Brain pericyte (primary cell): ENCODE data around the gene MEGF9.
"Not testable (repeated sequence)": the region's sequence is repeated elsewhere in the genome, so short reads cannot be mapped to it uniquely, and the experiment has no call there.

Experiments
- DNase-seq: peaks from one replicate; pipeline ENCODE4 v3.0.0-alpha.2; 2012; ENCODE audit warnings: low read depth, low spot score

MEGF9 gene

DNA sequence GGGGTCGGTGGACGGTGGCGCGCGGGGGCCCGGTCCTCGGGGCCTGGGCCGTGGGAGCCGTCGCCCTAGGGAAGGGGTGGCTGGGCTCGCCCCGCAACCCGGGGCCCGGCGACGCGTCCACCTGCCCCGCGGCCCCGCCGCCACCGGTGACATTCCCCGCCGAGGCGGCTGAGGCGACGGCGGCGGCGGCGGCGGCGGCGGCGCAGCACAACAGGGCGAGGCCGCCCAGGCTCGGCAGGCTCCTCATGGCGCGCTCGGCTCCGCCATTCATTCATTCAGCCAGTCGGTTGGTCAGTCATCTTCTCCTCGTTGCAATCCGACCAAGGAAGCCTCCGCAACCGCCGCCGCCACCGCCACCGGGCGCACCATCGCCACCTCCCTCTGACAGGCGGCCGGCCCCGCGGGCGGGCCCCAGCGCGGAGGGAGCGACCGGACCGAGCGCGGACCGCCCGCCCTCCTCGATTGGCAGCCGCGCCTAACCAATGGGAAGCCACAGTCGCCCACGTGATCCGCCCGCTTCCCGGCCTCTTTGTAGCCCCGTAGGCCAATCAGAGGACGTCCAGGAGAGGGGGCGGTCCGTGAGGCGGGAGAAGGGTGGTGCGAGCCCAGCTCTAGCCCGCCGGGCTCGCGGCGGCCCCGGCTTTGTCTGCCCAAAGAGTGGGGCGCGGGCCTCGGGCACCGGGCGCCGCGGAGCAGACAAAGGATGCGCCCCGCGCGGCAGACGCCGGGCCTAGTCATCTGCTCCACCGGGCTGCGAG, at the start of gene MEGF9:
MEGF9 (minus strand) TSS at position 383 of the 758 bp plus-strand sequence; CDS start at position 271, 112 bp downstream.
- DNase-seq: peak; percentile 86

DNA sequence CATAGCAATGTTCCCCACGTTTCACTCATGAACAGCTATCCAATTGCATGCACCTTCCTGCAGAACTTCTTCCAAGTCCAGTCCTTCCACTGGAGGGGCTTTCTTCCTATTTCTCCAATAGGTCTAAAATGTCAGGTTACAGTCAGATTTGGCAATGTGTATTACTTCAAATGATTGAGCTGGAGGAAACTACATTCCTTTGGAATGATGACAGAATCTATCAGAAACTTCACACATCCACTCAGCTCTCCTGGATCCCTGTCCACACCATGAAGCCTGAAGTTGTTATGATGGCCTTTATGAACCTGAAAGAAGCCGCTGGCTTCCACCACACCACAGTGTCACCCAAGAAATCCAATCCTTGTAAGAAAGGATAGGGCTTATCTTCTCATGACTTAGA, 46.7 kb upstream of the MEGF9 start:
- DNase-seq: no peak

DNA sequence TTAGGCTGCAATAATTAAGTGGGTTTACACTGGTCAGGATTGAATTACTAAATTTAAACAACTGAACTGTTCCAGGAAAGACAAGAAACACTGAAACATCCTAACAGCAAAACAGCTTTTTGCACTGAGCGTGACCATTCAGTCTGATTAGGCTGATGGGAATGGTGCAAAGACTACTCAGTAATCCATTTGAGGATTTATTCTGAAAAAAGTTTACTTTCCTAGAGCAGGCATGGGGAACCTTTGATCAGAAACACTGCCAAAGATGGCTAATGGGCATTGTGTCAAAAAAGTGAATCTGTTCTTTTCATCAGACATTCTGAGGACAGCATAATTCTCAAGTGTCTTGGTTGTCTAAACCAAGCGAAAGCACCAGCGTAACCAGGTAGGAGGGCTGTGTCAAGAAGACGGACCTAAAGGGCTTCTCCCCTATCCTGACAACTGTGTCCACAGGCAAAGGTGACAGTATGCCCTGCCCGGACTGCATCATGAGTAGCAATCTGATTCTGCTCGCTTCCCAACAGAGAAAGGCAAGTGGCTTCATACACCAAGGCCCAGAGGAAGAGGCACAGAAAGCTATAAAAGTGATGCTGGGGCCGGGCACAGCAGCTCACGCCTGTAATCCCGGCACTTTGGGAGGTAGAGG, 45.6 kb upstream of the MEGF9 start:
- no peak for DNase-seq

DNA sequence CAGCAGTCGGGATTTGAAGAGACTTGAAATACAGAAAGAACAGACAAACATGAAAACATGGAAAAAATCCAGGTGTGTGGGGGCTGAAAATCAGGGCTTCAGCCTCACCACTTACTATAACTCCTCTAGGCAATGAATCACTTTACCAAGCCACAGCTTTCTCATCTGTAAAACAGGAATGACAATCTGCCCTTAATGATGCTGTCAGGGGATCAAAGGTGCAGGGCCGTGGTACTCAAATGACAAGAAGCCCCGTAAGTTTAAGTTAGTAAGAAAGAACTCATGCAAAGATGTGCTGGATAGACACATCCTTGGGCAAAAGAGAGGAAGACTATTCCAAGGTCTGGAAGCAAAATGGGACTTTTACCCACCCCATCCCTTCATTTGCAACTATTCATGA, 44.3 kb upstream of the MEGF9 start:
- no peak for DNase-seq

DNA sequence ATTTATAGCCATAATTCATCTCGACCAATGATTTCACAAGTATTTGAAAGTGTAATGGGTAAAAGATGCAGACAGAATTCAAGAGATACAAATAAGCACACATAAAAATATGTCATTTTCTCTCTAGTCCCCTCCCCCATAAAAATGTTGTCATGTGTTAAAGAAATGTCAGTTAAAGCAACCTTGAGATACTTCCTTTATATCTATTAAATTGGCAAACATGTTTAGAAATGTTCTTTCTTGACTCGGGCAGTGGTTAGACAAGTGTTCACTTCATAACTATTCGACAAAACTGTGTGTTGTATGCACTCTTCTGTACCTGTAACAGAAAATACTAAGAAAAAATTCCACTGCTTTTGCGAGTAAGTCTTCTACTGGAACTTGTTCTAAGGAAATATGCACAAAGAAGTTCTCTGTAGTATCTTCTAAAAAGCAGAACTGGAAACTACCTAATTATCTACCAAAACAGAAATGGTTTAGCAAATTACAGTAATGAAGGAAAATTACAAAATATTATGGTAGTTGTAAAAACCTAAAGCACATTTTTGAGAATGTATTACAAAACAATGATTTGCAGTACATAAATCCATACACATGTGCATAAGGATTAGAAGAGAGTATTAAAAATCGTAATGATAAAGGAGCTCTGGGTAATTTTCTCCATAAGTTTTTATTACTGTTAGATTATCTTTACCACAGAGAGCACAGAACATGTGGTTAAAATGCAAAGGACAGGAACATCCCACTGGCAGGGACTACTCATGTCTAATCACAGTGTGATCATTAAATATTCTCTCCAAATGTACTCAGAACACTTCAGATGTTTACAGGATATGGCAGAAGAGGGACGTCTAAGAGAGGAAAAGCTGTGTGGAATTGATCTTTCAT, 43.0 kb upstream of the MEGF9 start:
- DNase-seq: no peak

DNA sequence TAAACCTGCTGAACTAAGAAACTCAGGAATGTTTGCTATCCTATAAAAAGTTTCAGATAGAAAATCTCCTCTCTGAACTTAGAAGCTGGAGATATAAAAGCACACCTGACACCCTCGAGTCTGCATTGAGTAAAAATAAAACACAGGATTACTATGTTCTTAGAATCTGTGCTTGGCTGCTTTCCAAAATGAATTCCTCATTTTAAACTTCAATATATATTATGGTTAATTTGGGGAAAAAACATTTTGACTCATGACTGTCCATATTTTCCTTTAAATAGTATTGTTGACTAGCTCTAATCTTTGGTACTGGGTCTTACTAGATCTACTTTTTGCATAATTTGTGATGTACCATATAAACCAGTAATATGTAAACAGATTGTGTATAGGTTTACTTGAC, 42.3 kb upstream of the MEGF9 start:
- DNase-seq: no peak

DNA sequence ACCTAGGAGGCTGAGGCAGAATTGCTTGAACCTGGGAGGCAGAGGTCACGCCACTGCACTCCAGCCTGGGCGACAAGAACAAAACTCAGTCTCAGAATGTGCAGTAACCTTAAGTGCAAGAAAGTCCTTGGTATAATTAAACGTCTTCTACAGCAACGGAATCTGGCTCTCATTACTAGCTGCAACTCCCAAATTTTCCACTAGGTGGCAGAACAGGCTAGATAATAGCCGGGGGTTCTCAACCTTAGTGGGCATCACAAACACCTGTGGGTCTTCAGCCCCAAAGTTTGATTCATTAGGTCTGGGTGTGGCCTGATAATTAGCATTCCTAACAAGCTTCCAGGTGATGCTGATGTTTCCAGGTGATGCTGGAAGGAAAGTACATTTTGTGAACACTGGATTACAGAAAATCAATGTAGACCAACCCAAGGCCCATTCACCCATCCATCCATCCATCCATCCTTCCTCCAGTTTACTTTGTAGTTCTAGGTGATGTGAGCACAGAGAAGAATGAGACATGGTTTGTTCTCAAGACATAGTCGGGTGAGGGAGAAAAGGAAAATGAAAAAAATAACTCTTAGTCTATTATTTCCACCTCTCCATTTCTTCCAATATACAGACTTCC, 41.7 kb upstream of the MEGF9 start:
- DNase-seq: no peak

DNA sequence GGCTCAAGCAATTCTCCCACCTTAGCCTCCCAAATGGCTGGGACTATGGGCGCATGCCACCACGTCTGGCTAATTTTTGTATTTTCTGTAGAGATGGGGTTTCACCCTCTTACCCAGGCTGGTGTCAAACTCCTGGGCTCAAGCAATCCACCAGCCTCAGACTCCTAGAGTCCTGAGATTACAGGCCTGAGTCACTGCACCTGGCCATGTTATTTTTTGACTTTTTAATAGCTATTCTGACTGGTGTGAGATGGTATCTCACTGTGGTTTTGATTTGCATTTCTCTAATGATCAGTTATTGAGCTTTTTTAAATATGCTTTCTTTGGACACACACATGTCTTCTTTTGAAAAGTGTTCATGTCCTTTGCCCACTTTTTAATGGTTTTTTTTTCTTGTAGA, 40.8 kb upstream of the MEGF9 start:
- no peak for DNase-seq

DNA sequence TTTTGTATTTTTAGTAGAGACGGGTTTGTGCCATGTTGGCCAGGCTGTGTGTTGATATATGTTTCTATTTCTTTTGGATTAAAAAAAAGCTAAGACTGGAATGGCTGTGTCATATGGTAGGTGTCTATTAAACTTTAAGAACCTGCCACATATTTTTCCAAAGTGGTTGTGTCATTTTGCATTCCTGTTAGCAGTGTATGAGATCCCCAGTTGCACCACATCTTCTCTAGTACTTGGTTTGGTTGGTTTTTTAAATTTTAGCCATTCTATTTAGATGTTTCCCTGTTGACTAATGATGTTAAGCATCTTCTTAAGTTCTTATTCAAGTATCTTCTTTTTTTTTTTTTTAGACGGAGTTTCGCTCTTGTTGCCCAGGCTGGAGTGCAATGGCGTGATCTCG, 36.2 kb upstream of the MEGF9 start:
- no peak for DNase-seq

DNA sequence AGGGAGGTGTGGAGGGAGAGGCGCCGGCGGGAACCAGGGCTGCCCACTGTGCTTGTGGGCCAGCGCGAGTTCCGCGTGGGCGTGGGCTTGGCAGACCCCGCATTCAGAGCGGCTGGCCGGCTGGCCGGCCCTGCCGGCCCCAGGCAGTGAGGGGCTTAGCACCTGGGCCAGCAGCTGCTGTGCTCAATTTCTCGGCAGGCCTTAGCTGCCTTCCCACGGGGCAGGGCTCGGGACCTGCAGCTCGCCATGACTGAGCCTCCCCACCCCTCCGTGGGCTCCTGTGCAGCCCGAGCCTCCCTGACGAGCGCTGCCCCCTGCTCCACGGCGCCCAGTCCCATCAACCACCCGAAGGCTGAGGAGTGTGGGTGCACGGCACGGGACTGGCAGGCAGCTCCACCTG, 32.1 kb upstream of the MEGF9 start:
- not testable (repeated sequence) for DNase-seq

DNA sequence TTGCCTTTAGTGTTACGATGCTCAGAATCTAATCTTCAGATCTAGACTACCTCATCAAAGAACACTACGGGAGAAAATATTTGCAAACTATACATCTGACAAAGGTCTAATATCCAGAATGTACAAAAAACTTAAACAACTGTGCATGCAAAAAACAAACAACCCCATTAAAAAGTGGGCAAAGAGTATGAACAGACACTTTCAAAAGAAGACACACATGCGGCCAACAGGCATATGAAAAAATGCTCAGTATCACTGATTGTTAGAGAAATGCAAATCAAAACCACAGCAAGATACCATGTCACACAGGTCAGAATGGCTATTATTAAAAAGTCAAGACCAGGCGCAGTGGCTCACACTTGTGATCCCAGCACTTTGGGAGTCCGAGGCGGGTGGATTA, 31.0 kb upstream of the MEGF9 start:
- DNase-seq: no peak

DNA sequence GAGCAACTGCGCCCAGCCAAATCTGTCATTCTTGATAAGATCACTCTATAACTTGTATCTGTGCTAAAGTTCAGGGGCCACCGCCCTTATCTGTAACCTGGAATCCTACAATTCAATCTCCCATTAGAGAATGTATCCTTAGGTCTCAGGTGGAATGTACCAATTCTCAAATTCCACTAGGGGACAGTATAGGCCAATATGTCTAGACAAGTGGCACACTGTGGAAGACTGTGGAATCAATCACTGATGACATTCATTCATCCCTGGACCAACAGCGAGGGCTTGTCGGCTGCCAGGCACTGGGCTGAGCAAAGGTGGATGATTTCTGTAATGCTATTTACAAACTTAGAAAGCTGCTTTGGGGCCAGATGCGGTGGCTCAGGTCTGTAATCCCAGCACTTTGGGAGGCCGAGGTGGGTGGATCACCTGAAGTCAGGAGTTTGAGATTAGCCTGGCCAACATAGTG, 28.7 kb upstream of the MEGF9 start:
- DNase-seq: no peak

DNA sequence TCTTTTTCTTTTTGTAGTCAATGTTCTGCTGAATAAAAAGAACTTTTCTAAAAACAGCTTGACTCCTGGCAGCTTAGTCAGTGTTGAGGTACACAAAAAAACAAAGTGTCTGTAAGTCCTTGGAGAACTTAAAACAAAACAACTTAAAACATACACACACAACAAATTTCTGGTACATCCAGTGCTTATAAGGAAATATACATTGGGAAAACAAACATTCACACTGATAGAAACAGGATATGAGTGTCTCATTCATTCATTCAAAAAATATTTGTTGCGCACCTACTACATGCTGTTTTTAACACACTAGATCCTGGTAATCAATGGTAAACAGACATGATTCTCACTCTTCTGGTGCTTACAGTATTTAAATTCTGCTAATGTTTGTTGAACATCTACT, 27.4 kb upstream of the MEGF9 start:
- no peak for DNase-seq

DNA sequence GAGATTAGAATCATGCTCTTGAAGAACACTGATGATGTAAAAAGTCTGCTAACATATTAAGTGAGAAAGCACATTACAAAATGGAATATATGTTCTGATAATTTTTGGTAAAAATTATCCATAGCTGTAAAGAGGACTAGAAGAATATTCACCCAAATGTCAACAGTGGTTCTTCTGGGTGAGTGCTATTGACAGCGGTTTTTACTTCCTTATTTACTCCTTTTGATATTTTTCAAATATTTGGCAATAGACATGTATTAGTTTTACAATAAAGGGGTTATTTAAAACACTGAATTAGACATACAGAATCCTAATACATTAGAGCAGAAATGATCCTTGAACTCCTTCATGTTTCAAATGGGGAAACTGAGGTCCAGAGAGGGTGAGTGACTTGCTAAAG, 26.9 kb upstream of the MEGF9 start:
- no peak for DNase-seq

DNA sequence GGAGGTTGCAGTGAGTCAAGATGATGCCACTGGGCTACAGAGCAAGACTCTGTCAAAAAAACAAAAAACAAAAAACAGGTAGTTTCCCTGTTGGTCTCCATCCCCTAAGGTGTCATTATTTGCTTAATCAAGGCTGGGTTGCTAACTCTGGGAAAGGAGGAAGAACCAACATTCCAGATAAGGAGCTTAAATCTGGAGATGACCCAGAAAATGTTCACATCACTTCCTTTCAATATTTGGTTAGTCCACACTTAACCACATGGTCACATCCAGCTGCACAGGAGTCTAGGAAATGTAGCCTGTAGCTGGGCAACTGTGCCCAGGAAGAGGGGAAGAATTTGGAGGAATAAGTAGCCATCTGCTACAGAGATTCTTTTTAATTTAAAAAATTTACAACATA, 25.9 kb upstream of the MEGF9 start:
- DNase-seq: no peak

DNA sequence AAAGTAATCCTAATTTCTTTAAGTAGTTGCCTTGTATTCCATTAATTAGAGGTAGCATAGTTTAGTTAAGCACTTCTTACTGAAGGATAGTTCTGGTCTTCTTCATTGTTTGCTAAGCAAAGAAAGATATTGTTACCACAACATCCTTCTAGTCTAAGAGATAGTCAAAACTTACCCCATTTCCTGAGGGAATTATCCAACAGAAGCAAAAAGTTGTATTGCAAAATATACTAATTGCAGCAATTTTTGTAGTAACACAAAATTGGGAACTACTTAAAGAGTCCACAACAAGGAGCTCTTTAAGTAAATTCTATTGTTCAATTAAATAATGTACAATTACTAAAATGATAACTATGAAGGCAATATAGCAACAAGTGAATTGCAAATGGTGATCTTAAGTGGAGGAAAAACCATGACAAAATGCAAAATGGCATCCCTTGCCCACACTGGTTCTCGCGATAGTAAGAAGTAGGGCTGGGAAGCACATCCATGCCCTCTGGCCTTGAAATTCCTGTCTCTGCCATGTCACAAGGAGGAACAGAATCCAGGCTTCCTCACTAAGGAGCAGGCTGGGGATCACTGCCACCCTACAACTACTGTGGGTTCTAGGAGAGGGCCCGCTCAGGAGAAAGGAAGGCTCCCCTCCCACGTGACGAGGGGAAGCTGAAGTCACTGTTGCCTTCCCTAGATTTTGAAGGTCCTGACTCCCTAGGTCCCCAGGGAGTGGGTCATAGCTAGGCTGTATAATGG, 23.3 kb upstream of the MEGF9 start:
- DNase-seq: no peak

DNA sequence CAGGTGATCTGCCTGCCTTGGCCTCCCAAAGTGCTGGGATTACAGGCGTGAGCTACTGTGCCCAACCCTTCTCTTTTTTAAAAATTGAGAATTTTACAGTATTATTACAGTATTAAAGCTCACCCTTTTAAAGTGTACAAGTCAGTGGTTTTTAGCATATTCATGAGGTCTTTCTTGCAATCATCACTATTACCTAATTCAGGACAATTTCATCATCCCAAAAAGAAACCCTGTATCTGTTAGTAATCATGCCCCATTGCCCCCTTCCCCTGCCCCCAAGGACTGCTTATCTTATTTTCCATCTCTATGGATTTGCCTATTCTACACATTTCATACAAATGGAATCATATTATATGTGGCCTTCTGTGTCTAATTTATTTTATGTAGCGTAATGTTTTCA, 22.6 kb upstream of the MEGF9 start:
- DNase-seq: no peak

DNA sequence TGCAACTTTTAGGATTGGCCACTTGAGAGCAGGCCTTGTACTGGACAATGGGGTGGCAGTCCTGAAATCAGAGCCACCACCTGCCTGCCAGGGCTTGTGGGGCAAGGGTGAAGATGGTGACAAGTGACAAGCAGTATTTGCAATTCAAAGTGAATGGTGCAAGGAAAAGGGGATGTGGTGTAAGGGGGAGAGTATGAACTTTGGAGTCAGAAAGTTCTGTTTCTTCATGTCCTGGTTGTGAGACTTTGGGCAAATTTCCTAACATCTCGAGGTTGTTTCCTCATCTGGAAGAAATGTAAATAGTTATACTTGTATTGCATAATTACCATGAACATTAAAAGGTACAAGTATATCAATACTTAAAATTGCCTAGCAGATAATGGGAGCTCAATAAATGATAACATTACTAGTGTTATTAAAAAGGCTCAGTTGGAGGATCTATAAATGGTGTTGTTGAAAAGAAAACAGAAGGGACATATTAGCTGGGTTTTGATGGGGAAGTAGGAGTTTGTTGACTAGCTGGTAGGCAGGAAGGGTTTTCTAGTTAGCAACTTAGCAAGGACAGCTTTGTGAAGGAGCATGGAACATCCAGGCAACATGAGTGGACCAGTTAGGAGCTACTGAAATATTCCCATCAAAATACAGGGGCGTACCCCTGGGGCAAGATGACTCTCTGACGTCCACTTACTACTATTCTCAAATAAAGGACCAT, 21.3 kb upstream of the MEGF9 start:
- no peak for DNase-seq

DNA sequence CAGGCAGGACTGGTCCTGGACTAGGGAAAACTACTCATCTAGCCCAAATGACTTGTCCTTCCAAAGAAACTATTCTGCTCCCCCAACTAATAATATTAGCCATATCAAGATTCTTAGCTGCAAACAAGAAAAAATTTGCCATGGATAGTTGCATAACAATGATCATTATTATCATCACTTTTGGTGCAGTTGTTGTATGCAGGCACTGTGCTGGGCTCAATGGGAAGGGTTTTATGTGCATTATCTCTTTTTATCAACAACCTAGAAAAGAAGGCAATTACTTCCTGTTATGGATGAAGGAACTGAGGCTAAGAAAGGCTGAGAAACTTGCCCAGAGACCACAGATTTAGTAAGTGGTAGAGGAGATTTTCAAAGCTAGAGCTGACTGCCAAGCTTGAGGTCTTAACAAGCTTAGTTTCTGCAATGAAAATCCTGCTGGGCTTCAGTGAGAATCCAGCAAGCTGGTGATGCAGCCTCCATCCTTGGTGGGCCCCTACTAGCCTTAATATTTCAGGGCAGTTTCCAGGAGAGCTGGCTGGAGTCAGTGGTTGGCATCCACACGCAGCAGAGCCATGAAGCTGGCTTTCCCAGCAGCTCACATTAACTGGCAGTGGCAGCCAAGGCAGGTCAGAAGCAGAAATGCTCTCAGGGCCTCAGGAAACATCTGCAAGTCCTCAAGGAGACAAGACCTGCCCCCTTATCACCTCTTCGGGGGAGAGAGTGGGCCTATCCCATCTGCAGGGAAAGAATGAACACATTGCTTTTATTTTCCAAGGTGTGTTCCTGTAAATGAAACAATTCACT, 20.5 kb upstream of the MEGF9 start:
- DNase-seq: no peak

DNA sequence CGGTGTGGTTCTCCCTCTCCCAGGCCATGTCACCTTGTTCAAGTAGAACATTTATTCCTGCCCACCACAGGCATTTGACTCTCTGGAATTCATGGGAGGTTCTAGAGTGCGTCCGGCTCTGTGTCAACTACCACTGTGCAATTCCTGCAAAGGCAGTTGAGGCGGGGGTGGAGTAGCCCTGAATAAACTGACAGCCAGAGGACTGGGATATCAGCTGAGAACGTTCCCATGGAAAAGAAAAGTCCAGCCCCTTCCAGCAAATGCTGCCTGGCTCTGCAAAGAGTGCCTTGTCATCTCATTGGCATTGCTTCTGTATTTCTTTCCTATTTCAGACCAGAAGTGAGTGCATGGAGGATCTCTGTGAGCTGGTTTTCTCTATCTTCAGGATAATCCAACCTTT, 18.9 kb upstream of the MEGF9 start:
- DNase-seq: no peak
